Vagina (tissue), 2 donors: ENCODE measurements around the gene CADPS.

ENCODE experiments used
- CTCF ChIP-seq, 3 experiments: fragments of 450-650 bp in 2 of 3; fragments of 200-600 bp in 1 of 3; sonication (generic) in 1 of 3; IDR thresholded peaks; one replicate each; pipeline ENCODE4 v1.5.1; 2017 to 2019; ENCODE audit warnings: antibody characterized with exemption in 3 of 3, mild to moderate bottlenecking in 2 of 3, moderate library complexity in 2 of 3
- POLR2A ChIP-seq, 2 donors: fragments of 450-650 bp; IDR thresholded peaks; one replicate each; pipeline ENCODE4 v1.6.1; 2017; ENCODE audit warnings: antibody characterized with exemption in 2 of 2, mild to moderate bottlenecking in 2 of 2, moderate library complexity in 2 of 2
- POLR2AphosphoS5 ChIP-seq, 2 donors: sonication (generic); formaldehyde crosslinking; IDR thresholded peaks; one replicate each; pipeline ENCODE4 v1.9.0; 2017; ENCODE audit warnings: antibody characterized with exemption in 2 of 2, mild to moderate bottlenecking in 2 of 2, low read depth in 1 of 2; ENCODE audit not compliant: insufficient read depth in 1 of 2

- TF ChIP-seq POLR2AphosphoS5 (IDR thresholded peaks at IDR 0.05; ENCODE audit: insufficient read depth in 1 of 2, low read depth in 1 of 2) (no peak), CTCF (IDR thresholded peaks at IDR 0.05) (no peak), POLR2A (IDR thresholded peaks at IDR 0.05) (no peak)
Measured at GRCh38 chr3:62905331-62905730, 30.1 kb upstream of the CADPS start.
